ENCODE data around the gene TSPYL1.

DNA sequence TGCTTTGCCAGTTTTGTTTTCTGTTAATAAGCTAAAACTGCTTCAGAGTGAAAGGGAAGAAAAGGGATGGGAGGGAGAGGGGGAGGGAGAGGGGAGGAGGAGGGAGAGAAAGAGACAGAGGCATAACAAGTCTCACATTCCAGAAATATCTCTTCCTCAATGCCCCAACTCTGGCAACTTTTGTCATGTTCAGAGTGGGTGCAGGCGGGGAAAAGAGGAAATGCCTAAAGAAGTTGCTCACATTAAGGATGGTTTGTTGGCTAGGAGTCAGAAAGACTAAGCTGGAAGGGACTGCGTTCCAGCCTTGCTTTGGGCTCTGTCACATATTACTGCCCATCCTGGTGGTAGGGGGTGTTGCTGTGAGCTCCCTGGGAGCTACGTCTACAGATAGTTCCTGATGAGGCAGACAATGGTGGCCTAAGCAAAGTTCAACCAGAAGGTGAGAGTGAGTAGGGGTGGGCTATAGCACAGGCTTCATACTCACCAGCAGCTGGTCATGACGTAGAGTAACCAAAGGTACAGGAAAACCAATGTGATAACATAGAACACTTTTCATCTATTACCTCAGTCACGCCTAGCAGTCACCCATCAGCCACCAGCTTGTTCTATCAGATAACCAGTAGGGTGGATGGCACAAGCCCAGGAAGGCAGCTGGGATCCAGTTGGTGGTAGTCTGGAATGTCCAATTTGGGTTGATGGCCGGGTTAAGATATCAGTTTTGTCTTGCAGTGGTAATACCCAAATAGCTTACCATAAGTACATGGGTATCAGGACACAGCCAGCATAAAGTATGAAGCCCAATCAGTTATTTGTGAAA, 28.0 kb downstream of the TSPYL1 start:
- TF ChIP-seq POLR2A (IDR thresholded peaks at IDR 0.05; ENCODE audit: low read length) (no peak), GATA1 (IDR thresholded peaks at IDR 0.05; ENCODE audit: low read depth, low read length) (no peak)

Measured in erythroblast (primary cell).